ENCODE measurements around the gene PNPLA7.
"Not testable (repeated sequence)": the region's sequence is repeated elsewhere in the genome, so short reads cannot be mapped to it uniquely, and the experiment has no call there.

PNPLA7 gene

DNA sequence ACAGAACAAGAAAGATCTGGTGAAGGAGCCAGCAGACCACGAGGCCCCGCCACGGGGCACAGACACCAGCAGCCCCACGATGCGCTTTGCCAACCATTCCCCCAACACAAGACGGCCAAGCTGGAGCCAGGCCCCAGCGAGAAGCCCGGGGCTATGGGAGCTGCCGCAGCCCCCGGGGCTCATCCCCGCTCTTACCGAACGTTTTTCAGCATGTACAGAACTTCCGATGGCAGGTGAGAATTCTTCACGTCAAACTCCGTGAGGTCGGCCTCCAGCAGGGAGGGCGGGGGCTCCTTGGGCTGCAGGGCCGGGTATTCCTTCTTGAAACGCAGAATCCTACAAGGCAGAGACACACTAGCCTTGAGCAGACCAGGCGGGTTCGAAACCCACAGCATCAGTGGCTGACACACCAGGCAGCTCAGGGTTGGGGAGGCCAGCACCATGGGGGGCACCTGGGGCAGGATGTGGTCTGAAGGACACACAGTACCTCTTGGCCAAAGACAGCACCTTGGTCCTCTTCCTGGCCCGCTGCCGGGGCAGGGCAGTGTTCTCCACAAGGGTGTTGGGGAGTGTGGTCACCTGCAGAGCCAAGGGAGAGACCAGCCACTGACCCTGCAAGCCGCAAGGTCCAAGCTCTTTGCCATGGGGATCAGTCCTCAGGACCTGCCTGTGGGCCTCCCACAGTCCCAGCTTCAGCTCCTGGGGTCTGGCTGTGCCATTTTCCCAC lies 6.8 kb downstream of the PNPLA7 start:
- DNase-seq (ENCODE audit: low read depth, low spot score) = no peak

GRCh38 chr9:137542486-137542885 lies 7.7 kb downstream of the PNPLA7 start:
- DNase-seq (ENCODE audit: low read depth, low spot score) = no peak

DNA sequence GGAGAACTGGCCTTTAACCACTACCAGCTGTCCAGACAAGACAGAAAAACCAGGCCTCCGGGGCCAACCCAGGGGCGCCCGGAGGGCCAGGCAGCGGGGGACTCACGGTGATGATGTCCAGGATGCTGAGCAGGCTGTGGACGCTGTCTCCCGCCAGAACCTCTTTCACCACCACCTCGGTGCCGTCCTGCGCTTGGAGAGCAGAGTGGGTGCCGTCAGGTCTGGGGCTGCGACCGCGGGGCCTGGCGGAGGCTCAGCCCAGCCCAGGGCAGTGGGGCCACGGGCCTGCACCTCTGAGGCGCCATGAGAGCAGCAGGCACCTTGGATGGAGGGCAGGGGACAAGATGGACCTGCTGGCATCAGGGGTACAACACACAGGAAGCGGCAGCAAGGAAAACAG lies 9.7 kb downstream of the PNPLA7 start:
- no peak for DNase-seq (ENCODE audit: low read depth, low spot score)

GRCh38 chr9:137538058-137538457 lies 12.1 kb downstream of the PNPLA7 start:
- no peak for DNase-seq (ENCODE audit: low read depth, low spot score)

- not testable (repeated sequence) for DNase-seq (ENCODE audit: low read depth, low spot score)
Observed at GRCh38 chr9:137536594-137537131, 13.5 kb downstream of the PNPLA7 start.

DNA sequence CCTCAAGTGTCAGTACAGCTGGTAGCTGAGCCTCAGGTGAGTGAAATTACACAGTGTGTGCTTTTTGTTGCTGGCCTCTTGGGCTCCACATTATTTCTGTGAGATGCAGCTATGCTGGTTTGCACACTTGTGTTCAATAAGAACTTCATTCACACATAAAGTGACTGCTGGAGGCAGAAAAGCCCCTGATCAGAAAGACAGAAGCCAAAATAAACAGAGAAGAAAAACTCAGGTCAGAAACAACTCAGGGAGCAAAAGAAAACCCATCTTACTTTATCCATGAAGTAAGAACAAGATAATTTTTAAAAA lies 15.1 kb downstream of the PNPLA7 start:
- DNase-seq (ENCODE audit: low read depth, low spot score) = no peak

GRCh38 chr9:137534256-137535119 lies 15.7 kb downstream of the PNPLA7 start:
- DNase-seq (ENCODE audit: low read depth, low spot score) = no peak

DNA sequence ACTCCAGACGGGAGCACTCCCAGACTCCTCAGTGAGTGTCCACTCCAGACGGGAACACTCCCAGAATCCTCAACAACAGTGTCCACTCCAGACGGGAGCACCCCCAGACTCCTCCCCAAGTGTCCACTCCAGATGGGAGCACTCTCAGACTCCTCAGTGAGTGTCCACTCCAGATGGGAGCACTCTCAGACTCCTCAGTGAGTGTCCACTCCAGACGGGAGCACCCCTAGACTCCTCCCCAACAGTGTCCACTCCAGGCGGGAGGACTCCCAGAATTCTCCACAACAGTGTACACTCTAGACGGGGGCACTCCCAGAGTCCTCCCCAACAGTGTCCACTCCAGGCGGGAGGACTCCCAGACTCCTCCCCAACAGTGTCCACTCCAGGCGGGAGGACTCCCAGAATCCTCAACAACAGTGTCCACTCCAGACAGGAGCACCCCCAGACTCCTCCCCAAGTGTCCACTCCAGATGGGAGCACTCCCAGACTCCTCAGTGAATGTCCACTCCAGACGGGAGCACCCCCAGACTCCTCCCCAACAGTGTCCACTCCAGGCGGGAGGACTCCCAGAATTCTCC lies 17.2 kb downstream of the PNPLA7 start:
- not testable (repeated sequence) for DNase-seq (ENCODE audit: low read depth, low spot score)

DNA sequence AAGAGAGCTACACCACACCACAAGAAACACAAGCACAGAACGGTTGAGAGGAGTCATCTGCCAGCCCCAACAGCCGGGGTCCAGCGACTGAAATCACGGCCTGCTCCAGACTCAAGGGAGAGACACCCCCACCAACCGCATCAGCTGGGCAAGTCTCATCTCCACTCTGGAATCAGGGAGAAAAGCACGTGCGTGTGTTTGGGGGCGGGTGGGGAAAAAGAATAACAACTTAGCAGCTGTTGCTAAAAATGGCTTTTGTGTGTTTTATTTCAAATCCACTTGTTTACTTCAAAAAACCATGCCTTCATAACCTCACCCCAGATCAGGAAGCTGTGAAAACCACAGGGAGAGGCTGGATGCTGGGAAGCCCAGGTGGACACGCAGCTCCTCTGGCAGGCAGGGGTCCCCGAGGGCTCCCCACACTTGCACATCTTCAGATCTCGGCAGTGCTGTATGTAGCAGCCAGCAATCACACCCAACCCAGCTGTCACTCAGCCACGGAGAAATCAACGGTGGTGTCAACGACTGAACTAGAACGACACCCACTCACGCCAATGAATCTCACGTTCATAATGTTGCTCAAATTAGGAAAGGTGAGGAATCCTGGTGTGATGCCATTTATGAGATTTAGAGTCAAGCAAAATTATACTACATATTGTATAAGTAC lies 19.0 kb downstream of the PNPLA7 start:
- DNase-seq (ENCODE audit: low read depth, low spot score) = no peak

DNA sequence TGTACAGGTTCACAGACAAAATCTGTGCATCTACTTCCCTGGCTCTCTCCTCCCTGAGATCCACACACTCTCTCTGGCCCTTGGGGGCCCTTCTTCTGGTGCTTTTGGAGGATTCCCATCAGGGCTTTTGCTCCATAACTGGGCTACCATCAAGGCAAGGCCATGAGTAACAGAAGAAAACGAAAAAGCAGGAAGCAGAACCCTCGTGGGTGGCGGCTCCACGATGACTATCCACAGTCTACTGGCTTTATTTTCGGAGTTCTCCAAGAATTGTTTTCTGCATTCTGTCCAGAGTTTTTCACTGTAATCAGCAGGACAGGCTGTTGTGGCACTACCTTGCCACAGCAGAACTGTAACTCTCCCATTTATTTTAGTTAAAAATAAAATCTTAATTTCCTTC lies 19.9 kb downstream of the PNPLA7 start:
- DNase-seq (ENCODE audit: low read depth, low spot score) = no peak

GRCh38 chr9:137524981-137525317 lies 25.3 kb downstream of the PNPLA7 start:
- no peak for DNase-seq (ENCODE audit: low read depth, low spot score)

DNA sequence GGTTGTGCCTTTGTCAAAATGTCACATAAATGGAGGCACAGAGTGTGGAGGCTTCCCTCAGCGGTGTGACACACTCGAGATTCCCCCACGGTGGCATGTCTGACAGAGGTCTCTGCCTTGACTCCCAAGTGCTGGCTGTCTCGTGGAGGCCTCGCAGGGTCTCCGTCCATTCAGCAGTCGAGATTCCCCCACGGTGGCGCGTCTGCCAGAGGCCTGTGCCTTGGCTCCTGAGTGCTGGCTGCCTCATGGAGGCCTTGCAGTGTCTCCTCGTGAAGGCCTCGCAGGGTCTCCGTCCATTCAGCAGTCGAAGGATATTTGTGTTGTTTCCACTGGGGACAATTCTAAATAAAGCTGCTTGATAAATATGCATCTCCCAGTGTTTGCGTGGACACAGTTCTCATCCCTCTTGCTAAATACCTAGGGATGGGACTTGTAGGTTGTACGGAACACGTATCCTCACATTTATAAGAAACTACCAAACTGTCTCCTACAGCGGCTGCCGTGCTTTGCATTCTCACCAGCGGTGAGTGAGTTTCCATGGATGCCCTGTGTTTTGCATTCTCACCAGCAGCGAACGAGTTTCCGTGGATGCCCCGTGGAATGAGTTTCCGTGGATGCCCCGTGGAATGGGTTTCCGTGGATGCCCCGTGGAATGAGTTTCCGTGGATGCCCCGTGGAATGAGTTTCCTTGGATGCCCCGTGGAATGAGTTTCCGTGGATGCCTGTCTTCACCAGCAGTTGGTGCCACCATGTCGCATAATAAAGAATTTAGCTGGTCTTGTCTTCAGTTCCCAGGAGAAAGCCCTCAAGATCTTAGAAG lies 25.8 kb downstream of the PNPLA7 start:
- DNase-seq (ENCODE audit: low read depth, low spot score) = no peak

GRCh38 chr9:137522746-137523455 lies 27.3 kb downstream of the PNPLA7 start:
- no peak for DNase-seq (ENCODE audit: low read depth, low spot score)

DNA sequence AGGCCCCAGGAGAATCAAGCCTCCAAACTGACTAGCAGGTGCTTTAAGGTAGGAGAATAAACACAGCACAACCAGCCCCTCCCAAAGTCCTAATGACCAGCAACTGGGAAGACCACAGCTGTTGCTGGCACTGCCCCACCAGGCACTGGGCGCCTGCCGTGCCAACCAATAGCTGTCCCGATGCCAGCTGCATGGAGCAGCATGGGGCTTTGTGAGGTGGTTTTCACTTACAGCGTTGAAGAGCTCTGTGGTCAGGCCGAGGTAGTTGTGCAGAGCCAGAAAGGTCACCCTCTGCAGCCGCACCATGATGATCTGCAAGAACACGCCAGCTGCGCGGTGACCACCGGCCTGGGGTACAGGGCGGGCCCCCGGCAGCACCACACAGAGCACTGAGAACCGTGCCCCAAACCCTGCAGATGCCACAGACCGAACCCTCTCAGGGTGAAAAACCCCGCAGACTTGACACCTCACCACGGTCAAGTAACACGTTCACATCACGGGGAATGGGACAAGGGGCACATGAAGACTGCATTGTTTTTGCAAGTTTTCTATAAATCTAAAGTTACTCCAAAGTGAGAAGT lies 28.7 kb downstream of the PNPLA7 start:
- no peak for DNase-seq (ENCODE audit: low read depth, low spot score)

GRCh38 chr9:137520614-137521404 lies 29.4 kb downstream of the PNPLA7 start:
- DNase-seq (ENCODE audit: low read depth, low spot score) = no peak

DNA sequence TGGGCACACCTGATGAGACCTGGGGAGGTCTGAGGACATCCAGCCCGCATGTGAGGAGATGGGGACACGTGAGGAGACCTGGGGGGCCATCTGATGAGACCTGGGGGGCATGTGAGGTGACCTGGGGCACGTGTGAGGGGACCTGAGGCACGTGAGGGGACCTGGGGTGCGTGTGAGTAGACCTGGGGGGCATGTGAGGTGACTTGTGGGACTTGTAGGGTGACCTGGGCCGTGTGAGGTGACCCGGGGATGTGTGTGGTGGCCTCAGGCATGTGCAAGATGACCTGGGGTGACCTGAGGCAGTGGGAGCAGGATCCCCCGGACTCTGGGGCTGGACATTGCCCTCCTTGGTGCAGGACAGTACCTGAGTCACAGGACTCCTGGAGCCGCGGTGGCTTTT lies 30.6 kb downstream of the PNPLA7 start:
- DNase-seq (ENCODE audit: low read depth, low spot score) = no peak

GRCh38 chr9:137518661-137519459 lies 31.3 kb downstream of the PNPLA7 start:
- DNase-seq (ENCODE audit: low read depth, low spot score) = not testable (repeated sequence)

GRCh38 chr9:137516144-137516917 lies 33.9 kb downstream of the PNPLA7 start:
- DNase-seq (ENCODE audit: low read depth, low spot score) = no peak

All from brain pericyte (primary cell).